ENCODE data around the gene KRTAP9-8.
"Not testable (repeated sequence)": the region's sequence is repeated elsewhere in the genome, so short reads cannot be mapped to it uniquely, and the experiment has no call there.

KRTAP9-8 gene

GRCh38 chr17:41255381-41256290 is 17.8 kb downstream of the KRTAP9-8 start, which contains the start of gene KRTAP9-9:
Gene KRTAP9-9 (plus strand): TSS chr17:41255384.
- not testable (repeated sequence) for DNase-seq (ENCODE audit: low spot score)

GRCh38 chr17:41256291-41256685 is 18.5 kb downstream of the KRTAP9-8 start:
- no peak for DNase-seq (ENCODE audit: low spot score)

GRCh38 chr17:41258406-41258805 is 20.6 kb downstream of the KRTAP9-8 start:
- DNase-seq (ENCODE audit: low spot score): no peak

- DNase-seq (ENCODE audit: low spot score): no peak
Measured at GRCh38 chr17:41263212-41263611, 25.4 kb downstream of the KRTAP9-8 start.

- DNase-seq (ENCODE audit: low spot score): no peak
Measured at GRCh38 chr17:41264599-41264998, 26.8 kb downstream of the KRTAP9-8 start.

- DNase-seq (ENCODE audit: low spot score): no peak
Measured at GRCh38 chr17:41265078-41265477, 27.3 kb downstream of the KRTAP9-8 start, which contains the start of gene KRTAP9-6. Gene KRTAP9-6 (plus strand): TSS chr17:41265378. CDS start chr17:41265378, 0 bp downstream.

GRCh38 chr17:41267711-41268110 is 29.9 kb downstream of the KRTAP9-8 start:
- no peak for DNase-seq (ENCODE audit: low spot score)

GRCh38 chr17:41271323-41271722 is 33.5 kb downstream of the KRTAP9-8 start:
- DNase-seq (ENCODE audit: low spot score): not testable (repeated sequence)

- no peak for DNase-seq (ENCODE audit: low spot score)
Measured at GRCh38 chr17:41271858-41272257, 34.1 kb downstream of the KRTAP9-8 start.

GRCh38 chr17:41275648-41276190 is 37.9 kb downstream of the KRTAP9-8 start, which contains the start of gene KRTAP9-7:
Gene KRTAP9-7 (plus strand): TSS chr17:41275698. CDS start chr17:41275698, 0 bp downstream.
- not testable (repeated sequence) for DNase-seq (ENCODE audit: low spot score)

- no peak for DNase-seq (ENCODE audit: low spot score)
Measured at GRCh38 chr17:41278176-41278955, 40.6 kb downstream of the KRTAP9-8 start.

GRCh38 chr17:41284043-41284442 is 46.2 kb downstream of the KRTAP9-8 start:
- DNase-seq (ENCODE audit: low spot score): no peak

GRCh38 chr17:41284546-41284945 is 46.7 kb downstream of the KRTAP9-8 start:
- no peak for DNase-seq (ENCODE audit: low spot score)

- no peak for DNase-seq (ENCODE audit: low spot score)
Measured at GRCh38 chr17:41287050-41287449, 49.3 kb downstream of the KRTAP9-8 start.

Measured in HuH-7 (cell line).